HepG2 (cell line): ENCODE results near the gene ORC6.

Experiments used
- FOSL2 ChIP-seq: sonication (generic); formaldehyde crosslinking; IDR thresholded peaks from 2 replicates; pipeline ENCODE4 v1.4.0; 2020; ENCODE audit warnings: missing genetic modification reagents
- MBNL3 ChIP-seq: fragments of 250-450 bp; sonication (Bioruptor Pico); conservative IDR thresholded peaks from 2 replicates; pipeline ENCODE4 v1.8.0; 2022; ENCODE audit warnings: mild to moderate bottlenecking, inconsistent platforms
- SP2 ChIP-seq: sonication (generic); formaldehyde crosslinking; IDR thresholded peaks from 2 replicates; pipeline ENCODE4 v1.5.1; 2020; ENCODE audit warnings: mild to moderate bottlenecking, missing genetic modification reagents
- ZNF207 ChIP-seq: fragments of 450-650 bp; IDR thresholded peaks from 2 replicates; pipeline ENCODE4 v1.6.1; 2016; ENCODE audit warnings: antibody characterized with exemption, borderline replicate concordance
- ZNF274 ChIP-seq: sonication (generic); formaldehyde crosslinking; IDR thresholded peaks from 2 replicates; pipeline ENCODE4 v1.5.1; 2020; ENCODE audit warnings: mild to moderate bottlenecking, missing genetic modification reagents
- ZNF660 ChIP-seq: sonication (generic); formaldehyde crosslinking; IDR thresholded peaks from 2 replicates; pipeline ENCODE4 v1.5.1; 2020; ENCODE audit warnings: mild to moderate bottlenecking, low read depth, missing genetic modification reagents, borderline replicate concordance
- ZZZ3 ChIP-seq: sonication (generic); formaldehyde crosslinking; IDR thresholded peaks from 2 replicates; pipeline ENCODE4 v1.4.0; 2020; ENCODE audit warnings: missing genetic modification reagents, mild to moderate bottlenecking, borderline replicate concordance
- TF ChIP-seq, protein P1 (sequence below): sonication (generic); formaldehyde crosslinking; IDR thresholded peaks from 2 replicates; pipeline ENCODE4 v1.5.0; 2020; ENCODE audit warnings: mild to moderate bottlenecking, missing genetic modification reagents, moderate library complexity
- TF ChIP-seq, protein P2 (sequence below): sonication (generic); formaldehyde crosslinking; IDR thresholded peaks from 2 replicates; pipeline ENCODE4 v1.8.1; 2022; ENCODE audit warnings: low read depth, mild to moderate bottlenecking, missing genetic modification reagents
- TF ChIP-seq, protein P3 (sequence below): IDR thresholded peaks from 2 replicates; pipeline ENCODE4 v1.6.1; 2012; ENCODE audit warnings: low read depth, low read length, improper control_type of control experiment

DNA sequence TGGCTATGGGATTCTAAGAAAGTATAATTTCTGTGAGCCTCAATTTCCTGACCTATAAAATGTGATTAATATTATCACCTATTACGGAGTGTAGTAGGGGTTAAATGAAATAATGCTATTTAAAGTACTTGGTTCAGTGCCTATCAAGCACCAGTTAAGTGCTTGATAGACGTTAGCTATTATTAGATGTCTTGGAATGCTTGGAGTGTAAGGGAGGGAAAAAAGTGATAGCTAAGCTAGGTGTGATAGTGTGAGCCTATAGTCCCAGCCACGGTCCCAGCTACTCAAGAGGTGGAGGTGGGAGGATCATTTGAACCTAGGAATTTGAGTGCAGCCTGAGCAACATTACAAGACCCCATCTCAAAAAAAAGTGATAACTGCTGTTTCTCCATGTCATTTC lies 7.5 kb downstream of the ORC6 start:
- TF ChIP-seq SP2 (CRISPR knock-in tag): no peak
- no peak for TF ChIP-seq ZNF660 (CRISPR knock-in tag)
- TF ChIP-seq, protein P1, sequence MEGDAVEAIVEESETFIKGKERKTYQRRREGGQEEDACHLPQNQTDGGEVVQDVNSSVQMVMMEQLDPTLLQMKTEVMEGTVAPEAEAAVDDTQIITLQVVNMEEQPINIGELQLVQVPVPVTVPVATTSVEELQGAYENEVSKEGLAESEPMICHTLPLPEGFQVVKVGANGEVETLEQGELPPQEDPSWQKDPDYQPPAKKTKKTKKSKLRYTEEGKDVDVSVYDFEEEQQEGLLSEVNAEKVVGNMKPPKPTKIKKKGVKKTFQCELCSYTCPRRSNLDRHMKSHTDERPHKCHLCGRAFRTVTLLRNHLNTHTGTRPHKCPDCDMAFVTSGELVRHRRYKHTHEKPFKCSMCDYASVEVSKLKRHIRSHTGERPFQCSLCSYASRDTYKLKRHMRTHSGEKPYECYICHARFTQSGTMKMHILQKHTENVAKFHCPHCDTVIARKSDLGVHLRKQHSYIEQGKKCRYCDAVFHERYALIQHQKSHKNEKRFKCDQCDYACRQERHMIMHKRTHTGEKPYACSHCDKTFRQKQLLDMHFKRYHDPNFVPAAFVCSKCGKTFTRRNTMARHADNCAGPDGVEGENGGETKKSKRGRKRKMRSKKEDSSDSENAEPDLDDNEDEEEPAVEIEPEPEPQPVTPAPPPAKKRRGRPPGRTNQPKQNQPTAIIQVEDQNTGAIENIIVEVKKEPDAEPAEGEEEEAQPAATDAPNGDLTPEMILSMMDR (CRISPR knock-in tag): no peak
- TF ChIP-seq, protein P2, sequence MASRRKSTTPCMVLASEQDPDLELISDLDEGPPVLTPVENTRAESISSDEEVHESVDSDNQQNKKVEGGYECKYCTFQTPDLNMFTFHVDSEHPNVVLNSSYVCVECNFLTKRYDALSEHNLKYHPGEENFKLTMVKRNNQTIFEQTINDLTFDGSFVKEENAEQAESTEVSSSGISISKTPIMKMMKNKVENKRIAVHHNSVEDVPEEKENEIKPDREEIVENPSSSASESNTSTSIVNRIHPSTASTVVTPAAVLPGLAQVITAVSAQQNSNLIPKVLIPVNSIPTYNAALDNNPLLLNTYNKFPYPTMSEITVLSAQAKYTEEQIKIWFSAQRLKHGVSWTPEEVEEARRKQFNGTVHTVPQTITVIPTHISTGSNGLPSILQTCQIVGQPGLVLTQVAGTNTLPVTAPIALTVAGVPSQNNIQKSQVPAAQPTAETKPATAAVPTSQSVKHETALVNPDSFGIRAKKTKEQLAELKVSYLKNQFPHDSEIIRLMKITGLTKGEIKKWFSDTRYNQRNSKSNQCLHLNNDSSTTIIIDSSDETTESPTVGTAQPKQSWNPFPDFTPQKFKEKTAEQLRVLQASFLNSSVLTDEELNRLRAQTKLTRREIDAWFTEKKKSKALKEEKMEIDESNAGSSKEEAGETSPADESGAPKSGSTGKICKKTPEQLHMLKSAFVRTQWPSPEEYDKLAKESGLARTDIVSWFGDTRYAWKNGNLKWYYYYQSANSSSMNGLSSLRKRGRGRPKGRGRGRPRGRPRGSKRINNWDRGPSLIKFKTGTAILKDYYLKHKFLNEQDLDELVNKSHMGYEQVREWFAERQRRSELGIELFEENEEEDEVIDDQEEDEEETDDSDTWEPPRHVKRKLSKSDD (CRISPR knock-in tag): no peak
- TF ChIP-seq ZNF274: no peak
- TF ChIP-seq ZNF207: no peak
- TF ChIP-seq, protein P3, sequence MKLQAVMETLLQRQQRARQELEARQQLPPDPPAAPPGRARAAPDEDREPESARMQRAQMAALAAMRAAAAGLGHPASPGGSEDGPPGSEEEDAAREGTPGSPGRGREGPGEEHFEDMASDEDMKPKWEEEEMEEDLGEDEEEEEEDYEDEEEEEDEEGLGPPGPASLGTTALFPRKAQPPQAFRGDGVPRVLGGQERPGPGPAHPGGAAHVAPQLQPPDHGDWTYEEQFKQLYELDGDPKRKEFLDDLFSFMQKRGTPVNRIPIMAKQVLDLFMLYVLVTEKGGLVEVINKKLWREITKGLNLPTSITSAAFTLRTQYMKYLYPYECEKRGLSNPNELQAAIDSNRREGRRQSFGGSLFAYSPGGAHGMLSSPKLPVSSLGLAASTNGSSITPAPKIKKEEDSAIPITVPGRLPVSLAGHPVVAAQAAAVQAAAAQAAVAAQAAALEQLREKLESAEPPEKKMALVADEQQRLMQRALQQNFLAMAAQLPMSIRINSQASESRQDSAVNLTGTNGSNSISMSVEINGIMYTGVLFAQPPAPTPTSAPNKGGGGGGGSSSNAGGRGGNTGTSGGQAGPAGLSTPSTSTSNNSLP: no peak
- no peak for TF ChIP-seq FOSL2 (CRISPR knock-in tag)
- TF ChIP-seq MBNL3 (CRISPR knock-in tag): no peak
- TF ChIP-seq ZZZ3 (CRISPR knock-in tag): no peak
